Esophagus squamous epithelium (tissue), 5 donors: Measurements from ENCODE around the gene CRYBG1. TPM values are rescaled to one million over a fixed set of nuclear protein-coding genes. Genes with fewer than 3 reads are reported as not detected.

ENCODE experiments used
- DNase-seq: peaks from one replicate; lab custom pipeline; 2025; lab: John Stamatoyannopoulos, UW
- H3K27ac ChIP-seq, 4 donors: fragments of 200-600 bp; sonication (generic); one replicate each; pipeline ENCODE4 v1.5.1; 2016 to 2019; ENCODE audit warnings: mild to moderate bottlenecking in 1 of 4
- H3K27me3 ChIP-seq, 4 donors: fragments of 200-600 bp; sonication (generic); 1 replicate in 3 of 4; 2 replicates in 1 of 4; pipeline versions ENCODE4 v1.5.1 to v1.6.0; 2017 to 2021; ENCODE audit warnings: antibody characterized with exemption in 1 of 4
- H3K36me3 ChIP-seq, 3 donors: fragments of 200-600 bp; sonication (generic); one replicate each; pipeline ENCODE4 v1.5.1; 2016 to 2019
- H3K4me1 ChIP-seq, 3 donors: fragments of 200-600 bp; sonication (generic); one replicate each; pipeline ENCODE4 v1.5.1; 2017 to 2019
- H3K4me3 ChIP-seq, 4 donors: fragments of 200-600 bp; sonication (generic); 1 replicate in 3 of 4; 2 replicates in 1 of 4; pipeline ENCODE4 v1.5.1; 2016 to 2019; ENCODE audit warnings: mild to moderate bottlenecking in 2 of 4, moderate library complexity in 1 of 4
- H3K9me3 ChIP-seq, 3 donors: fragments of 200-600 bp; sonication (generic); one replicate each; pipeline ENCODE4 v1.5.1; 2016 to 2019
- POLR2A ChIP-seq, 4 donors: fragments of 450-650 bp; IDR thresholded peaks; one replicate each; pipeline ENCODE4 v1.6.1; 2017; ENCODE audit warnings: antibody characterized with exemption in 4 of 4, mild to moderate bottlenecking in 4 of 4, moderate library complexity in 3 of 4
- WGBS, 2 donors: methylation state at CpG; one replicate each; pipeline ENCODE4 v1.1.5; 2018; 5-methylcytosine and 5-hydroxymethylcytosine counted together
- intact Hi-C: fragments of 100-400 bp; cut with DNase I; formaldehyde crosslinking; loops from one replicate; pipeline ENCODE4 v1.15.0; 2022
- total RNA-seq, 4 donors: library from RNA; depleted of rRNA; stranded (reverse); fragments of >200 nt; gene quantifications; one replicate each; pipeline ENCODE4 v1.1.0, GENCODE V29; 2016
- TF ChIP-seq, protein P1 (sequence below), 6 experiments: fragments of 450-650 bp in 4 of 6; fragments of 200-600 bp in 2 of 6; sonication (generic) in 2 of 6; IDR thresholded peaks; one replicate each; pipeline ENCODE4 v1.5.1; 2016 to 2019; ENCODE audit warnings: antibody characterized with exemption in 6 of 6, mild to moderate bottlenecking in 4 of 6, moderate library complexity in 4 of 6
- donor health status: DM: yes; HTN: yes; CAD: no.

Gene CRYBG1
- total RNA-seq, 4 donors from 2014 or later = 119 to 185 (median 153) TPM

DNA sequence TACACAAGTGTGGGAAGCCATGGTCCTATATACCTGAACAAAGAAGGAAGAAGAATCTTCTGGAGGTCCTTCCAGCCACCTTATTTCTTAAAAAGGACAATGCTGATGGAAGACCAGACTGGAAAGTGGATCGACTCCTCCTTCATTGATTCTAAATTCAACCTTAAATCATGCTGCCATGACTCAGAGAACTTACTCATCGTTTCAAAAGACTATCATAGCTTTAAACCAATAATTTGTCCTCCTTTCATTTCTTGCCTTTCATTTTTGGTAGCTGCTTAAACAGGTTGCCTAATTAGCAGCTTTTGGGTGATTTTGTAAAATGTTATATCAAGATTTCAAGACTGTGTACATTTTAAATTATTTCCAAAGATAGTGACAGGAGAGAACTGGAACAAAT, 208.0 kb downstream of the CRYBG1 start:
- TF ChIP-seq, protein P1, sequence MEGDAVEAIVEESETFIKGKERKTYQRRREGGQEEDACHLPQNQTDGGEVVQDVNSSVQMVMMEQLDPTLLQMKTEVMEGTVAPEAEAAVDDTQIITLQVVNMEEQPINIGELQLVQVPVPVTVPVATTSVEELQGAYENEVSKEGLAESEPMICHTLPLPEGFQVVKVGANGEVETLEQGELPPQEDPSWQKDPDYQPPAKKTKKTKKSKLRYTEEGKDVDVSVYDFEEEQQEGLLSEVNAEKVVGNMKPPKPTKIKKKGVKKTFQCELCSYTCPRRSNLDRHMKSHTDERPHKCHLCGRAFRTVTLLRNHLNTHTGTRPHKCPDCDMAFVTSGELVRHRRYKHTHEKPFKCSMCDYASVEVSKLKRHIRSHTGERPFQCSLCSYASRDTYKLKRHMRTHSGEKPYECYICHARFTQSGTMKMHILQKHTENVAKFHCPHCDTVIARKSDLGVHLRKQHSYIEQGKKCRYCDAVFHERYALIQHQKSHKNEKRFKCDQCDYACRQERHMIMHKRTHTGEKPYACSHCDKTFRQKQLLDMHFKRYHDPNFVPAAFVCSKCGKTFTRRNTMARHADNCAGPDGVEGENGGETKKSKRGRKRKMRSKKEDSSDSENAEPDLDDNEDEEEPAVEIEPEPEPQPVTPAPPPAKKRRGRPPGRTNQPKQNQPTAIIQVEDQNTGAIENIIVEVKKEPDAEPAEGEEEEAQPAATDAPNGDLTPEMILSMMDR (IDR thresholded peaks at IDR 0.05) = no peak
- TF ChIP-seq POLR2A (IDR thresholded peaks at IDR 0.05) = no peak
- DNase-seq = no peak
- Histone ChIP-seq H3K4me3 (no peak overlapping the region), H3K27ac (peak overlapping the region in 1 of 4 donors; percentile 17), H3K4me1 (peaks cover 0 to 12% (median 0%) of the 10 kb centered on the region in 3 donors), H3K27me3 (no peaks in the 10 kb centered on the region), H3K36me3 (peaks cover 12 to 88% (median 13%) of the 10 kb centered on the region in 3 donors), H3K9me3 (no peaks in the 10 kb centered on the region)
- intact Hi-C loops = loop anchor here (5.0 kb wide), 1 partner anchor 121 kb away; no protein-coding TSS in a partner anchor
- 35 to 39% methylated on average over 2 of the region's 2 CpGs for WGBS, 2 donors

DNA sequence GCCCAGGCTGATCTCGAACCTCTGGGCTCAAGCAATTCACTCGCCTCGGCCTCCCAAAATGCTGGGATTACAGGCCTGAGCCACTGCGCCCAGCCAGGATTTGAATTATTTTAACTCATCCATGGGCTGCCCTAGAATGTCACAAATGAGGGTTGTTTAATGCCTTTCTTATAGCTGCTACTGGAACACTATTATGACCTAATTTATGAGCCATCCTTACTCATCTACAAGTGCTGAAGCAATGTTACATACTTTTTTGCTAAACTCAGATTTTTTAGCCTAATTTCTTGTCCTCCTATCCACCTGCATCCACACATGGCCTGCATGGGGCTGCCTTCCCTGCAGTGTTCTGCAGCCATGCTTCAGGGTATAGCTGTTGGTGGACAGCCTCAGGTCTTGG, 208.9 kb downstream of the CRYBG1 start:
- Histone ChIP-seq H3K9me3 (no peaks in the 10 kb centered on the region), H3K36me3 (peaks cover 12 to 79% (median 13%) of the 10 kb centered on the region in 3 donors), H3K4me3 (no peak overlapping the region), H3K4me1 (peaks cover 0 to 5% (median 0%) of the 10 kb centered on the region in 3 donors), H3K27me3 (no peaks in the 10 kb centered on the region), H3K27ac (no peak overlapping the region)
- TF ChIP-seq, protein P1 (IDR thresholded peaks at IDR 0.05) = no peak
- no peak for TF ChIP-seq POLR2A (IDR thresholded peaks at IDR 0.05)
- intact Hi-C loops = loop anchor here (5.0 kb wide), 1 partner anchor 122 kb away; no protein-coding TSS in a partner anchor
- 85 to 89% methylated on average over 4 of the region's 4 CpGs for WGBS, 2 donors
- no peak for DNase-seq

DNA sequence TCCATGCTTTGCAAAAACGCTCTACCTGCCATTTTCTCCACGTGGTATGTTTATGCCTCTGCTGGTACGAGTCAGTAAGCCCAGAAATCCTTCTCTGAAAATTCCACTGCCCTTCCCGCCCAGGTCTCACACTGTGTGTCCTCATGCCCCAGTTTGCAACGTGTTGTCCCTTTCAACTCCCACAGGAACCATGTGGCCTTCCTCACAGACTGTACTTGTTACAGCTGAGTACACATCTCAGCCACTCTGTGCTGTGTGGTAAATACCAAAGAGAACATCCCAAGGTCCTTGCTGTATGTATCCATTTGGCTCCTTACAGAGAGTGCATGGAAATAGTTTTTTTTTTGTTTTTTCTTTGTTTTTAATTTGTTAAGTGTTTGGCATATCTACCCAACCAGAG, 211.9 kb downstream of the CRYBG1 start:
- intact Hi-C loops = loop anchor here (10.0 kb wide), 1 partner anchor 412 kb away; no protein-coding TSS in a partner anchor
- H3K4me3 ChIP-seq = no peak overlapping the region
- H3K9me3 ChIP-seq = no peaks in the 10 kb centered on the region
- peaks cover 10 to 62% (median 12%) of the 10 kb centered on the region in 3 donors for H3K36me3 ChIP-seq
- no peak for DNase-seq
- TF ChIP-seq, protein P1 (IDR thresholded peaks at IDR 0.05) = no peak
- no peak for TF ChIP-seq POLR2A (IDR thresholded peaks at IDR 0.05)
- WGBS, 2 donors = 63 to 75% methylated on average over 5 of the region's 5 CpGs
- no peaks in the 10 kb centered on the region for H3K27me3 ChIP-seq
- no peak overlapping the region for H3K27ac ChIP-seq
- H3K4me1 ChIP-seq = no peaks in the 10 kb centered on the region

DNA sequence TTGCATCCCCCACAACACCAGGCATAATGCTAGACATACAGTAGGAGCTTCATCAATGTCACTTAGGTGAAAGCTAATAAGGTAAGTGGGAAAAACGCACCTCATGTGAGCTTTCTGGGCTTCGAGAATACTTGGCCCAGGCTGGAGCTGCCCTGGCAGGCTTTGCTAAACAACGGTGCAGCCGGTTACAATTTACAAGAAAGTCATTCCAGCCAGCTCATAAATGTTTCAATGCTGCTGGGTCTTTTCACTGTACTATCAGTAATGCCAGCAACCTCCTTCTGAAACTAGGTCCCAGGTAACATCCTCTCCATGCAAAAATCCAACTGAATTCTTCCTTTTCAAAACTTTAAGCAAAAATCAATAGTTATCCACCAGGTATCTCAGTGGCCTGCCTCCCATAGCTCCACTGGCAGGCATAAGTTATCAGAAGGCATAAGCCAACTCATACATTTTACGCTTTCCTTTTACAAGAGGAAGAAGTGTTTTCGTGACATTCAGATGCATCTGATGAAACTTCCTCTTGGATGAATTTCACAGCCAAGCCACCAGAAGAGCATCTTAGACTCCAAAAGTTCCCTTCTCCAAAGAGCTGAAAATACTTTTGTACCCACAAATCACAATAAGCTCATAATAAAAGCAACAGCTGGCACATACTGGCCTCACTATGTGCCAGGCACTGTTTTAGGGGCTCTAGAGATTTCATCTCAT, 212.5 kb downstream of the CRYBG1 start:
- DNase-seq = no peak
- 72 to 90% methylated on average over 6 of the region's 6 CpGs for WGBS, 2 donors
- no peak overlapping the region for H3K27ac ChIP-seq
- intact Hi-C loops = loop anchor here (10.0 kb wide), 1 partner anchor 412 kb away; no protein-coding TSS in a partner anchor
- TF ChIP-seq POLR2A (IDR thresholded peaks at IDR 0.05) = no peak
- TF ChIP-seq, protein P1 (IDR thresholded peaks at IDR 0.05) = no peak
- no peaks in the 10 kb centered on the region for H3K4me1 ChIP-seq
- H3K9me3 ChIP-seq = no peaks in the 10 kb centered on the region
- H3K36me3 ChIP-seq = peaks cover 10 to 62% (median 12%) of the 10 kb centered on the region in 3 donors
- no peaks in the 10 kb centered on the region for H3K27me3 ChIP-seq
- H3K4me3 ChIP-seq = no peak overlapping the region
